H1 (cell line): ENCODE measurements around the gene OR2V1. TPM values are rescaled to one million over a fixed set of nuclear protein-coding genes. Genes with fewer than 3 reads are reported as not detected.

ENCODE experiments used
- CTCF ChIA-PET: fragments of 300-600 bp; sonication (Branson Sonifier 250); formaldehyde crosslinking; loops from one replicate; lab custom pipeline; 2021; ENCODE audit not compliant: partially characterized antibody; lab: Charles Lee
- POLR2A ChIA-PET: fragments of 300-600 bp; sonication (Branson Sonifier 250); formaldehyde crosslinking; loops from one replicate; lab custom pipeline; 2021; ENCODE audit warnings: inconsistent platforms; ENCODE audit not compliant: partially characterized antibody; lab: Charles Lee
- DNase-seq, 2 experiments: peaks; one replicate each; pipeline versions ENCODE4 v3.0.0 to v3.0.0-alpha.2; 2010 to 2022; ENCODE audit warnings: low spot score in 2 of 2, low read depth in 1 of 2, mixed read lengths in 1 of 2
- FAIRE-seq: peaks from 2 replicates; lab custom pipeline; 2011; peaks lifted over from hg19 to GRCh38; lab: Jason Lieb, UNC
- H2AFZ ChIP-seq: 2 replicates; pipeline ENCODE4 v1.8.1; 2012; ENCODE audit warnings: low read length, inconsistent platforms
- H2AK5ac ChIP-seq: 2 replicates; pipeline ENCODE4 v1.6.1; 2013; ENCODE audit warnings: low read depth, low read length
- H2BK120ac ChIP-seq: replicated peaks from 2 replicates; pipeline ENCODE3; 2013; ENCODE audit warnings: low read depth, low read length, inconsistent platforms
- H2BK12ac ChIP-seq: 2 replicates; pipeline ENCODE4 v1.6.1; 2013; ENCODE audit warnings: low read depth, low read length
- H2BK15ac ChIP-seq: 2 replicates; pipeline ENCODE4 v1.6.1; 2013; ENCODE audit warnings: low read length
- H2BK20ac ChIP-seq: 2 replicates; pipeline ENCODE4 v1.6.1; 2013; ENCODE audit warnings: low read length
- H2BK5ac ChIP-seq: 2 replicates; pipeline ENCODE4 v1.6.1; 2013; ENCODE audit warnings: low read depth, low read length
- H3K14ac ChIP-seq: 2 replicates; pipeline ENCODE4 v1.6.1; 2013; ENCODE audit warnings: inconsistent platforms; ENCODE audit not compliant: insufficient read length
- H3K18ac ChIP-seq: 2 replicates; pipeline ENCODE4 v1.6.1; 2013; ENCODE audit warnings: low read length; ENCODE audit errors: extremely low read depth
- H3K23ac ChIP-seq: 2 replicates; pipeline ENCODE4 v1.6.1; 2013; ENCODE audit warnings: inconsistent platforms; ENCODE audit not compliant: insufficient read length
- H3K23me2 ChIP-seq: 2 replicates; pipeline ENCODE4 v1.6.1; 2013; ENCODE audit warnings: low read depth, low read length
- H3K27ac ChIP-seq: 2 replicates; pipeline ENCODE4 v1.6.1; 2011; ENCODE audit warnings: low read depth, low read length, inconsistent platforms
- H3K27me3 ChIP-seq, 4 experiments: replicated peaks in 1 of 4; 1 replicate in 1 of 4; 2 replicates in 3 of 4; pipeline versions ENCODE4 v1.6.1 to v1.8.1; 2011 to 2013; ENCODE audit warnings: low read length in 3 of 4, mild to moderate bottlenecking in 3 of 4, inconsistent platforms in 2 of 4, mixed read lengths in 2 of 4, moderate library complexity in 1 of 4; ENCODE audit not compliant: control insufficient read depth in 3 of 4, insufficient read depth in 3 of 4; ENCODE audit errors: extremely low read depth in 1 of 4
- H3K36me3 ChIP-seq, 4 experiments: 2 replicates each; pipeline versions ENCODE4 v1.6.1 to v1.8.1; 2011 to 2013; ENCODE audit warnings: mild to moderate bottlenecking in 4 of 4, low read length in 3 of 4, moderate library complexity in 2 of 4, control low read depth in 1 of 4, inconsistent platforms in 1 of 4; ENCODE audit not compliant: insufficient read depth in 4 of 4, control insufficient read depth in 2 of 4
- H3K4ac ChIP-seq: replicated peaks from 2 replicates; pipeline ENCODE3; 2013; ENCODE audit warnings: low read length, low read depth, mixed read lengths, inconsistent platforms; ENCODE audit not compliant: insufficient read length
- H3K4me1 ChIP-seq, 4 experiments: replicated peaks in 1 of 4; 1 replicate in 1 of 4; 2 replicates in 3 of 4; pipeline versions ENCODE4 v1.6.1 to v1.8.1; 2011 to 2013; ENCODE audit warnings: low read length in 3 of 4, inconsistent platforms in 2 of 4, mixed read lengths in 1 of 4; ENCODE audit not compliant: insufficient read depth in 4 of 4, control insufficient read depth in 3 of 4
- H3K4me2 ChIP-seq, 2 experiments: 2 replicates each; pipeline versions ENCODE4 v1.6.1 to v1.8.1; 2011 to 2013; ENCODE audit warnings: low read depth in 2 of 2, low read length in 2 of 2, control low read depth in 1 of 2, inconsistent platforms in 1 of 2, mild to moderate bottlenecking in 1 of 2; ENCODE audit not compliant: insufficient read depth in 1 of 2
- H3K4me3 ChIP-seq, 4 experiments: fragments of 200-600, 300-600 bp in 1 of 4; sonication (generic), shearing (Covaris generic), sonication (Bioruptor Twin) in 1 of 4; 2 replicates each; pipeline versions ENCODE4 v1.5.1 to v1.8.1; 2011 to 2016; ENCODE audit warnings: low read length in 4 of 4, low read depth in 3 of 4, control low read depth in 2 of 4, inconsistent platforms in 2 of 4, mild to moderate bottlenecking in 2 of 4, mixed read lengths in 1 of 4, moderate library complexity in 1 of 4; ENCODE audit not compliant: insufficient read depth in 2 of 4; ENCODE audit errors: extremely low read depth in 1 of 4
- H3K56ac ChIP-seq: replicated peaks from 2 replicates; pipeline ENCODE3; 2013; ENCODE audit warnings: low read depth, mild to moderate bottlenecking, mixed read lengths, low read length, inconsistent platforms; ENCODE audit not compliant: insufficient read length
- H3K79me1 ChIP-seq: 2 replicates; pipeline ENCODE4 v1.6.1; 2013; ENCODE audit warnings: low read depth, low read length, control low read depth
- H3K79me2 ChIP-seq, 2 experiments: 2 replicates each; pipeline versions ENCODE4 v1.6.1 to v1.8.1; 2012 to 2013; ENCODE audit warnings: low read length in 2 of 2, mild to moderate bottlenecking in 2 of 2, inconsistent platforms in 1 of 2; ENCODE audit not compliant: insufficient read depth in 2 of 2, control insufficient read depth in 1 of 2
- H3K9ac ChIP-seq, 4 experiments: replicated peaks in 1 of 4; 1 replicate in 1 of 4; 2 replicates in 3 of 4; pipeline versions ENCODE4 v1.6.1 to v1.8.1; 2011 to 2013; ENCODE audit warnings: low read depth in 3 of 4, low read length in 3 of 4, control low read depth in 2 of 4, mild to moderate bottlenecking in 2 of 4, moderate library complexity in 2 of 4, inconsistent platforms in 1 of 4; ENCODE audit errors: extremely low read depth in 1 of 4
- H3K9me3 ChIP-seq, 2 experiments: 2 replicates each; pipeline versions ENCODE4 v1.6.1 to v1.8.1; 2012 to 2013; ENCODE audit warnings: mild to moderate bottlenecking in 2 of 2, moderate library complexity in 2 of 2, control low read depth in 1 of 2, inconsistent platforms in 1 of 2, low read depth in 1 of 2, low read length in 1 of 2, mixed read lengths in 1 of 2; ENCODE audit not compliant: insufficient read depth in 2 of 2
- H4K20me1 ChIP-seq, 2 experiments: replicated peaks in 1 of 2; 2 replicates each; pipeline versions ENCODE3 to v1.8.1; 2011 to 2013; ENCODE audit warnings: inconsistent platforms in 2 of 2, low read length in 2 of 2, mild to moderate bottlenecking in 1 of 2; ENCODE audit not compliant: insufficient read depth in 2 of 2, control insufficient read depth in 1 of 2
- H4K5ac ChIP-seq: 2 replicates; pipeline ENCODE4 v1.6.1; 2013; ENCODE audit warnings: low read length, low read depth, mixed read lengths, inconsistent platforms; ENCODE audit not compliant: insufficient read length
- H4K8ac ChIP-seq: 2 replicates; pipeline ENCODE4 v1.8.0; 2013; ENCODE audit warnings: mild to moderate bottlenecking, moderate library complexity, low read length, inconsistent platforms; ENCODE audit not compliant: insufficient read depth; ENCODE audit errors: extremely low read depth
- H4K91ac ChIP-seq: replicated peaks from 2 replicates; pipeline ENCODE3; 2013; ENCODE audit warnings: low read length, mixed read lengths, inconsistent platforms; ENCODE audit not compliant: insufficient read length
- HDAC2 ChIP-seq, 2 experiments: fragments of 300-600 bp in 1 of 2; sonication (generic) in 1 of 2; IDR thresholded peaks; 2 replicates each; pipeline ENCODE4 v1.6.1; 2011 to 2012; ENCODE audit warnings: low read depth in 2 of 2, low read length in 2 of 2, mild to moderate bottlenecking in 2 of 2, moderate library complexity in 2 of 2, borderline replicate concordance in 1 of 2, inconsistent platforms in 1 of 2
- HDAC6 ChIP-seq: IDR thresholded peaks from one replicate; pipeline ENCODE4 v1.7.1; 2012; ENCODE audit warnings: low read depth, mild to moderate bottlenecking, inconsistent platforms, low read length, moderate library complexity
- KDM1A ChIP-seq: fragments of 200-600, 300-600 bp; sonication (generic); IDR thresholded peaks from 2 replicates; pipeline ENCODE4 v1.7.1; 2016; ENCODE audit warnings: mild to moderate bottlenecking, low read length, borderline replicate concordance
- KDM5A ChIP-seq: fragments of 200-600 bp; IDR thresholded peaks from 2 replicates; pipeline ENCODE4 v1.7.1; 2012; ENCODE audit warnings: mild to moderate bottlenecking, low read length, inconsistent platforms, mixed read lengths
- POLR2AphosphoS5 ChIP-seq: IDR thresholded peaks from 2 replicates; pipeline ENCODE4 v1.6.1; 2011; ENCODE audit warnings: low read depth, low read length
- RBBP5 ChIP-seq: IDR thresholded peaks from 2 replicates; pipeline ENCODE4 v1.7.1; 2012; ENCODE audit warnings: low read depth, mild to moderate bottlenecking, inconsistent platforms, low read length, moderate library complexity, borderline replicate concordance
- SUZ12 ChIP-seq: fragments of 200-600 bp; sonication (generic); IDR thresholded peaks from 2 replicates; pipeline ENCODE4 v1.6.1; 2012; ENCODE audit warnings: mild to moderate bottlenecking, inconsistent platforms, low read length, moderate library complexity, mixed read lengths
- TBP ChIP-seq: IDR thresholded peaks from 2 replicates; pipeline ENCODE4 v1.6.1; 2011; ENCODE audit warnings: low read depth, low read length, improper control_type of control experiment
- WGBS, 2 experiments: shearing (Covaris generic) in 1 of 2; methylation state at CpG; one replicate each; pipeline versions ENCODE4 v1.1.6 to v1.1.7; 2013 to 2015; ENCODE audit warnings: low lambda C conversion rate in 2 of 2, mixed read lengths in 2 of 2, inconsistent platforms in 1 of 2, low coverage in 1 of 2, missing lambda C conversion rate in 1 of 2; ENCODE audit not compliant: insufficient replicate concordance in 2 of 2, insufficient coverage in 1 of 2, insufficient read length in 1 of 2; ENCODE audit errors: extremely low coverage in 1 of 2, missing lambda C conversion rate in 1 of 2; 5-methylcytosine and 5-hydroxymethylcytosine counted together
- polyA plus RNA-seq, 7 experiments: library from polyadenylated mRNA; depleted of rRNA in 3 of 7; stranded (reverse) in 5 of 7; unstranded in 2 of 7; fragments of >200 nt in 5 of 7; fragments of 200-250 nt in 2 of 7; gene quantifications; 1 replicate in 5 of 7; 2 replicates in 1 of 7; 4 replicates in 1 of 7; pipeline versions ENCODE4 v1.2.1 to v1.2.3, GENCODE V29; 2011 to 2013; ENCODE audit warnings: missing spikeins in 2 of 7, mixed read lengths in 2 of 7
- total RNA-seq: library from RNA; stranded (reverse); fragmentation: NEBNext Ultra II Directional; extraction: Animal tissue kit (Norgen Biotek cat#: 25700); gene quantifications from 2 replicates; pipeline ENCODE4 v1.2.1, GENCODE V29; 2021
- TF ChIP-seq, protein P1 (sequence below): IDR thresholded peaks from 2 replicates; pipeline ENCODE4 v1.6.1; 2012; ENCODE audit warnings: inconsistent platforms
- TF ChIP-seq, protein P2 (sequence below): IDR thresholded peaks from 2 replicates; pipeline ENCODE4 v1.6.1; 2012; ENCODE audit warnings: inconsistent platforms

The OR2V1 gene
- total and polyA plus RNA-seq, 2 of the 8 experiments (the other 6 are each of a cell fraction or from before 2014, with no cell fraction given), result not detected

- FAIRE-seq (no peak), DNase-seq (peak in 1 of 2 experiments; percentile 59)
- H3K79me2 ChIP-seq, result no peaks in the 10 kb centered on the region
- H3K23me2 ChIP-seq, result peaks cover 2% of the 10 kb centered on the region; the same call in 1 of the 2 replicates
- no peak overlapping the region for H3K23ac ChIP-seq
- no peak overlapping the region for H3K56ac ChIP-seq
- H2BK5ac ChIP-seq, result no peak overlapping the region
- peaks cover 3 to 8% of the 10 kb centered on the region in 2 experiments for H4K20me1 ChIP-seq
- 25% methylated on average over 42 of the region's 62 CpGs; no CpG with 5 or more reads in 1 of the 2 experiments for WGBS, 2 experiments
- POLR2A ChIA-PET, result interaction anchor here (0.6 to 1.4 kb wide), 5 partner anchors 30 to 314 kb away, joined by 3 to 7 read pairs (median 4); no protein-coding TSS in a partner anchor
- H3K9ac ChIP-seq, result no peak overlapping the region
- H2AK5ac ChIP-seq, result no peak overlapping the region
- no peaks in the 10 kb centered on the region for H3K9me3 ChIP-seq
- H3K4me3 ChIP-seq, result peak overlapping the region in 3 of 4 experiments; percentile 3 to 56 (median 32); a peak in 7 of 8 replicates
- no peak overlapping the region for H4K8ac ChIP-seq
- no peak overlapping the region for H2AFZ ChIP-seq
- no peaks in the 10 kb centered on the region; the same call in 1 of the 2 replicates for H3K79me1 ChIP-seq
- H4K5ac ChIP-seq, result no peak overlapping the region
- H2BK20ac ChIP-seq, result no peak overlapping the region
- peaks cover 0 to 3% (median 0%) of the 10 kb centered on the region in 4 experiments; a peak in 1 of 8 replicates for H3K36me3 ChIP-seq
- H2BK120ac ChIP-seq, result no peak overlapping the region
- H3K18ac ChIP-seq, result no peak overlapping the region; the same call in 1 of the 2 replicates
- H3K4me1 ChIP-seq, result peaks cover 0 to 7% (median 0%) of the 10 kb centered on the region in 4 experiments; a peak in 2 of 7 replicates
- H3K27me3 ChIP-seq, result peaks cover 18 to 31% (median 27%) of the 10 kb centered on the region in 4 experiments
- H3K4me2 ChIP-seq, result peak overlapping the region; percentile 31 to 71
- H4K91ac ChIP-seq, result peak overlapping the region; percentile 27
- no peak overlapping the region for H3K14ac ChIP-seq
- H3K27ac ChIP-seq, result no peak overlapping the region
- no peak overlapping the region for H2BK12ac ChIP-seq
- H2BK15ac ChIP-seq, result no peak overlapping the region
- no peak overlapping the region for H3K4ac ChIP-seq
- CTCF ChIA-PET, result interaction anchor here (0.9 to 2.0 kb wide), 8 partner anchors 12 to 233 kb away, joined by 3 to 10 read pairs (median 4); no protein-coding TSS in a partner anchor
- no peak for TF ChIP-seq KDM1A
- TF ChIP-seq, protein P1, sequence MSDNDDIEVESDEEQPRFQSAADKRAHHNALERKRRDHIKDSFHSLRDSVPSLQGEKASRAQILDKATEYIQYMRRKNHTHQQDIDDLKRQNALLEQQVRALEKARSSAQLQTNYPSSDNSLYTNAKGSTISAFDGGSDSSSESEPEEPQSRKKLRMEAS, result no peak
- no peak for TF ChIP-seq TBP
- TF ChIP-seq KDM5A, result no peak
- TF ChIP-seq POLR2AphosphoS5, result no peak
- TF ChIP-seq SUZ12, result peak; percentile 51; the same call in 1 of the 2 replicates
- TF ChIP-seq, protein P2, sequence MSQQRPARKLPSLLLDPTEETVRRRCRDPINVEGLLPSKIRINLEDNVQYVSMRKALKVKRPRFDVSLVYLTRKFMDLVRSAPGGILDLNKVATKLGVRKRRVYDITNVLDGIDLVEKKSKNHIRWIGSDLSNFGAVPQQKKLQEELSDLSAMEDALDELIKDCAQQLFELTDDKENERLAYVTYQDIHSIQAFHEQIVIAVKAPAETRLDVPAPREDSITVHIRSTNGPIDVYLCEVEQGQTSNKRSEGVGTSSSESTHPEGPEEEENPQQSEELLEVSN, result peak; percentile 13; the same call in 1 of the 2 replicates
- no peak for TF ChIP-seq HDAC2 (IDR thresholded peaks at IDR 0.05; ENCODE audit: borderline replicate concordance in 1 of 2, low read depth in 2 of 2, low read length in 2 of 2)
- no peak for TF ChIP-seq HDAC6
- peak; percentile 45; the same call in 1 of the 2 replicates for TF ChIP-seq RBBP5
Observed at GRCh38 chr5:181100121-181100875, 30.7 kb downstream of the OR2V1 start.
